ENCODE results near the gene AFG3L2. TPM values are rescaled to one million over a fixed set of nuclear protein-coding genes. Genes with fewer than 3 reads are reported as not detected.

Gene AFG3L2
- total and polyA plus RNA-seq, 9 of the 15 experiments (the other 6 are each of a cell fraction or from before 2014, with no cell fraction given), result 24.1 to 109 (median 84.0) TPM

GRCh38 chr18:12327510-12328178 is 49.4 kb downstream of the AFG3L2 start:
- Histone ChIP-seq H3K9ac (ENCODE audit: insufficient read depth in 1 of 2, low read depth in 2 of 2, low read length in 2 of 2) (peak overlapping the region in 1 of 2 experiments; percentile 12; a peak in 1 of 4 replicates), H3K9me1 (ENCODE audit: control insufficient read depth, insufficient read depth, low read length) (no peaks in the 10 kb centered on the region), H3K79me2 (ENCODE audit: control insufficient read depth, insufficient read depth, low read length) (peaks cover 3% of the 10 kb centered on the region; the same call in 1 of the 3 replicates), H3K36me3 (ENCODE audit: control insufficient read depth, insufficient read depth, low read length) (peaks cover 74% of the 10 kb centered on the region), H4K20me1 (replicated peaks; ENCODE audit: control insufficient read depth, insufficient read depth, low read length) (no peaks in the 10 kb centered on the region), H3K4me2 (ENCODE audit: insufficient read depth, low read length) (no peak overlapping the region), H3K4me3 (no peak overlapping the region), H3K27me3 (ENCODE audit: control insufficient read depth in 2 of 2, insufficient read depth in 2 of 2, low read length in 2 of 2) (no peaks in the 10 kb centered on the region), H3K9me3 (replicated peaks; ENCODE audit: control insufficient read depth, insufficient read depth, low read depth, low read length) (no peaks in the 10 kb centered on the region), H2AFZ (ENCODE audit: low read depth, low read length) (no peak overlapping the region), H3K27ac (ENCODE audit: extremely low read depth, low read depth, low read length) (no peak overlapping the region; the same call in 2 of the 3 replicates), H3K4me1 (replicated peaks in 1 of 2; ENCODE audit: control insufficient read depth in 2 of 2, insufficient read depth in 2 of 2, low read length in 2 of 2) (peaks cover 0 to 7% of the 10 kb centered on the region in 2 experiments; a peak in 3 of 5 replicates)
- in situ Hi-C loops (cut with MboI) (no loop called here), intact Hi-C loops (cut with micrococcal nuclease) (loop anchor here (5.0 kb wide), 1 partner anchor 45 kb away; no protein-coding TSS in a partner anchor)
- peak; percentile 96 for ATAC-seq
- 47% methylated on average over 11 of the region's 11 CpGs for WGBS (ENCODE audit: insufficient coverage, low coverage, missing lambda C conversion rate)
- DNase-seq (ENCODE audit: extremely low read depth in 1 of 4, low spot score in 3 of 4), result peak; percentile 65 to 88 (median 74)
- no TSS peak for BruUV-seq (replicated peaks)
- ChIA-PET CTCF (ENCODE audit: low intra/inter-chr PET ratio) (interaction anchor here (1.2 kb wide), 1 partner anchor 332 kb away, joined by 4 read pairs; no protein-coding TSS in a partner anchor), POLR2A (interaction anchor here (0.6 to 2.7 kb wide), 15 partner anchors 9 to 799 kb away, joined by 3 to 23 read pairs (median 3); no protein-coding TSS in a partner anchor)
- peak; percentile 88 for FAIRE-seq
- no peak for TF ChIP-seq CAMTA2 (CRISPR knock-in tag; conservative IDR thresholded peaks at IDR 0.05)
- no peak for TF ChIP-seq CHD4 (IDR thresholded peaks at IDR 0.05; ENCODE audit: insufficient read depth, insufficient replicate concordance, low read depth, low read length, poor library complexity, severe bottlenecking)
- TF ChIP-seq TEAD4 (IDR thresholded peaks at IDR 0.05; ENCODE audit: low read length), result peak; percentile 4; the same call in 1 of the 2 replicates
- no peak for TF ChIP-seq TEAD4 (CRISPR knock-in tag; IDR thresholded peaks at IDR 0.05; ENCODE audit: borderline replicate concordance)
- TF ChIP-seq ZNF707 (CRISPR knock-in tag; conservative IDR thresholded peaks at IDR 0.05), result no peak
- no peak for TF ChIP-seq ZNF12 (CRISPR knock-in tag; IDR thresholded peaks at IDR 0.05)
- TF ChIP-seq SMARCE1 (IDR thresholded peaks at IDR 0.05), result no peak
- TF ChIP-seq, protein P1, sequence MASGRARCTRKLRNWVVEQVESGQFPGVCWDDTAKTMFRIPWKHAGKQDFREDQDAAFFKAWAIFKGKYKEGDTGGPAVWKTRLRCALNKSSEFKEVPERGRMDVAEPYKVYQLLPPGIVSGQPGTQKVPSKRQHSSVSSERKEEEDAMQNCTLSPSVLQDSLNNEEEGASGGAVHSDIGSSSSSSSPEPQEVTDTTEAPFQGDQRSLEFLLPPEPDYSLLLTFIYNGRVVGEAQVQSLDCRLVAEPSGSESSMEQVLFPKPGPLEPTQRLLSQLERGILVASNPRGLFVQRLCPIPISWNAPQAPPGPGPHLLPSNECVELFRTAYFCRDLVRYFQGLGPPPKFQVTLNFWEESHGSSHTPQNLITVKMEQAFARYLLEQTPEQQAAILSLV (tag; IDR thresholded peaks at IDR 0.05), result no peak
- no peak for TF ChIP-seq NRF1 (conservative IDR thresholded peaks at IDR 0.05 in 1 of 2, IDR thresholded peaks at IDR 0.05 in 1 of 2)
- TF ChIP-seq ZNF551 (CRISPR knock-in tag; IDR thresholded peaks at IDR 0.05), result no peak
- TF ChIP-seq CTCF (IDR thresholded peaks at IDR 0.05 in 2 of 3, conservative IDR thresholded peaks at IDR 0.05 in 1 of 3; ENCODE audit: insufficient read depth in 2 of 3, low read depth in 1 of 3, low read length in 3 of 3), result peak; percentile 86 to 94 (median 92)
- TF ChIP-seq TEAD1 (CRISPR knock-in tag; IDR thresholded peaks at IDR 0.05), result peak in 1 of 2 experiments; percentile 60; a peak in 1 of 4 replicates
- no peak for TF ChIP-seq ZNF354B (CRISPR knock-in tag; IDR thresholded peaks at IDR 0.05)
- no peak for TF ChIP-seq HDAC8 (tag; IDR thresholded peaks at IDR 0.05)
- peak; percentile 9; the same call in 1 of the 2 replicates for TF ChIP-seq NFIC (IDR thresholded peaks at IDR 0.05)
- 0 out of 2 replicates have a peak, but pooled peaks have one; percentile 12 for TF ChIP-seq MAX (CRISPR knock-in tag; IDR thresholded peaks at IDR 0.05)
- TF ChIP-seq CEBPG (CRISPR knock-in tag; IDR thresholded peaks at IDR 0.05), result peak; percentile 50; the same call in 1 of the 2 replicates
- TF ChIP-seq CEBPG (tag; conservative IDR thresholded peaks at IDR 0.05 in 1 of 2, IDR thresholded peaks at IDR 0.05 in 1 of 2), result peak in 1 of 2 experiments; percentile 48; a peak in 1 of 4 replicates
